Endodermal cell (in vitro differentiated cells): ENCODE data around the gene DDX5. TPM values are rescaled to one million over a fixed set of nuclear protein-coding genes. Genes with fewer than 3 reads are reported as not detected.

Experiments used
- DNase-seq: peaks from one replicate; pipeline ENCODE4 v3.0.0-alpha.2; 2017
- H3K27ac ChIP-seq: 2 replicates; pipeline ENCODE4 v1.5.1; 2013; ENCODE audit warnings: mild to moderate bottlenecking, low read depth, low read length, moderate library complexity
- H3K27me3 ChIP-seq: 2 replicates; pipeline ENCODE4 v1.6.1; 2013; ENCODE audit warnings: mild to moderate bottlenecking, low read length, moderate library complexity; ENCODE audit not compliant: insufficient read depth, control insufficient read depth, poor library complexity, severe bottlenecking
- H3K36me3 ChIP-seq: 2 replicates; pipeline ENCODE4 v1.7.0; 2013; ENCODE audit warnings: mild to moderate bottlenecking, low read length, moderate library complexity; ENCODE audit not compliant: control insufficient read depth, insufficient read depth
- H3K4me1 ChIP-seq: one replicate; pipeline ENCODE4 v1.7.0; 2013; ENCODE audit warnings: low read length; ENCODE audit not compliant: control insufficient read depth, insufficient read depth
- H3K4me3 ChIP-seq: 2 replicates; pipeline ENCODE4 v1.5.1; 2013; ENCODE audit warnings: mild to moderate bottlenecking, low read length, moderate library complexity
- H3K9ac ChIP-seq: 2 replicates; pipeline ENCODE4 v1.6.1; 2013; ENCODE audit warnings: mild to moderate bottlenecking, low read length, moderate library complexity; ENCODE audit not compliant: poor library complexity, severe bottlenecking; ENCODE audit errors: extremely low read depth
- H3K9me3 ChIP-seq: 2 replicates; pipeline ENCODE4 v1.6.1; 2013; ENCODE audit warnings: mild to moderate bottlenecking, low read length, moderate library complexity; ENCODE audit not compliant: control insufficient read depth
- H3K27ac Mint-ChIP-seq: 2 replicates; pipeline ENCODE4 v1.8.0; 2020; ENCODE audit warnings: mixed read lengths
- H3K27me3 Mint-ChIP-seq: 2 replicates; pipeline ENCODE4 v1.8.0; 2021; ENCODE audit warnings: mild to moderate bottlenecking, mixed read lengths; ENCODE audit not compliant: insufficient read depth
- H3K36me3 Mint-ChIP-seq: 2 replicates; pipeline ENCODE4 v1.8.0; 2020; ENCODE audit warnings: low read depth, mixed read lengths
- H3K4me1 Mint-ChIP-seq: 2 replicates; pipeline ENCODE4 v1.8.0; 2020; ENCODE audit warnings: mixed read lengths
- H3K4me3 Mint-ChIP-seq: 2 replicates; pipeline ENCODE4 v1.8.0; 2020; ENCODE audit warnings: mild to moderate bottlenecking, moderate library complexity, mixed read lengths
- H3K9me3 Mint-ChIP-seq: 2 replicates; pipeline ENCODE4 v1.8.0; 2020; ENCODE audit warnings: mild to moderate bottlenecking, mixed read lengths
- CTCF ChIP-seq: fragments of 200-600 bp; sonication (generic); conservative IDR thresholded peaks from 2 replicates; pipeline ENCODE4 v1.5.0; 2021; ENCODE audit warnings: antibody characterized with exemption, mild to moderate bottlenecking
- WGBS, 2 experiments: methylation state at CpG; one replicate each; pipeline versions ENCODE4 v1.1.5 to v1.1.7; 2013; ENCODE audit warnings: missing lambda C conversion rate in 2 of 2, mixed read lengths in 1 of 2; ENCODE audit not compliant: insufficient coverage in 1 of 2, insufficient read length in 1 of 2; 5-methylcytosine and 5-hydroxymethylcytosine counted together
- total RNA-seq, 2 donors: library from RNA; stranded (reverse); fragmentation: NEBNext Ultra II Directional in 1 of 2; extraction: Animal tissue kit (Norgen Biotek cat#: 25700) in 1 of 2; gene quantifications; 2 replicates in 1 of 2; 3 replicates in 1 of 2; pipeline ENCODE4 v1.2.1, GENCODE V29; 2021

Gene DDX5
- total RNA-seq, 2 donors from 2014 or later, result 687 to 894 TPM

- H3K4me3 ChIP-seq, result no peak overlapping the region
- no peak overlapping the region for H3K9ac ChIP-seq
- Mint-ChIP-seq H3K9me3 (no peaks in the 10 kb centered on the region), H3K4me1 (no peaks in the 10 kb centered on the region), H3K36me3 (peaks cover 80% of the 10 kb centered on the region), H3K4me3 (no peak overlapping the region), H3K27me3 (no peaks in the 10 kb centered on the region), H3K27ac (no peak overlapping the region)
- H3K27me3 ChIP-seq, result no peaks in the 10 kb centered on the region
- no peaks in the 10 kb centered on the region for H3K4me1 ChIP-seq
- H3K36me3 ChIP-seq, result peaks cover 99% of the 10 kb centered on the region
- H3K27ac ChIP-seq, result no peak overlapping the region
- DNase-seq, result no peak
- WGBS, 2 experiments, result 97 to 100% methylated on average over 3 to 5 of the region's 5 CpGs
- no peaks in the 10 kb centered on the region for H3K9me3 ChIP-seq
- no peak for TF ChIP-seq CTCF
Observed at GRCh38 chr17:64531955-64532371, 25.9 kb upstream of the DDX5 start.

- Mint-ChIP-seq H3K4me3 (no peak overlapping the region), H3K4me1 (no peaks in the 10 kb centered on the region), H3K36me3 (peaks cover 81% of the 10 kb centered on the region), H3K27me3 (no peaks in the 10 kb centered on the region), H3K27ac (no peak overlapping the region), H3K9me3 (no peaks in the 10 kb centered on the region)
- Histone ChIP-seq H3K9ac (no peak overlapping the region), H3K36me3 (peaks cover 98% of the 10 kb centered on the region), H3K9me3 (no peaks in the 10 kb centered on the region), H3K27me3 (no peaks in the 10 kb centered on the region), H3K4me1 (no peaks in the 10 kb centered on the region), H3K4me3 (no peak overlapping the region), H3K27ac (no peak overlapping the region)
- no peak for DNase-seq
- no peak for TF ChIP-seq CTCF
- 95 to 96% methylated on average over 4 to 5 of the region's 5 CpGs for WGBS, 2 experiments
Observed at GRCh38 chr17:64529221-64529620, 23.1 kb upstream of the DDX5 start.

GRCh38 chr17:64527914-64528313 lies 21.8 kb upstream of the DDX5 start:
- no peak overlapping the region for H3K4me3 ChIP-seq
- Mint-ChIP-seq H3K4me1 (no peaks in the 10 kb centered on the region), H3K27ac (peak overlapping the region; percentile 42), H3K9me3 (no peaks in the 10 kb centered on the region), H3K36me3 (peaks cover 80% of the 10 kb centered on the region), H3K4me3 (no peak overlapping the region), H3K27me3 (no peaks in the 10 kb centered on the region)
- no peak for DNase-seq
- TF ChIP-seq CTCF, result no peak
- H3K27ac ChIP-seq, result no peak overlapping the region
- no peaks in the 10 kb centered on the region for H3K9me3 ChIP-seq
- H3K9ac ChIP-seq, result no peak overlapping the region
- no peaks in the 10 kb centered on the region for H3K4me1 ChIP-seq
- H3K27me3 ChIP-seq, result no peaks in the 10 kb centered on the region
- WGBS, 2 experiments, result 94 to 100% methylated on average over 2 of the region's 2 CpGs
- H3K36me3 ChIP-seq, result peaks cover 97% of the 10 kb centered on the region
